WTC11 (cell line): ENCODE results near the gene SLC7A7. TPM values are rescaled to one million over a fixed set of nuclear protein-coding genes. Genes with fewer than 3 reads are reported as not detected.

ENCODE experiments used
- ATAC-seq: fragments of 200-7000 bp; cut with Tn5 transposase; 2 replicates; pipeline ENCODE4 v1.10.0; 2021; ENCODE audit warnings: mild to moderate bottlenecking, moderate library complexity
- CTCF ChIA-PET: fragments of 300-600 bp; sonication (Branson Sonifier 250); formaldehyde crosslinking; loops from one replicate; lab custom pipeline; 2021; ENCODE audit warnings: antibody characterized with exemption; lab: Charles Lee
- POLR2A ChIA-PET: fragments of 350-600 bp; sonication (Branson Sonifier 250); formaldehyde crosslinking; loops from one replicate; lab custom pipeline; 2021; ENCODE audit warnings: antibody characterized with exemption; lab: Charles Lee
- DNase-seq: peaks from one replicate; pipeline ENCODE4 v3.0.0; 2021; ENCODE audit warnings: low spot score
- H3K27ac Mint-ChIP-seq: 2 replicates; pipeline ENCODE4 v1.8.0; 2021; ENCODE audit warnings: mixed read lengths
- H3K27me3 Mint-ChIP-seq: 2 replicates; pipeline ENCODE4 v1.8.0; 2021; ENCODE audit warnings: low read depth, mild to moderate bottlenecking, moderate library complexity, mixed read lengths
- H3K36me3 Mint-ChIP-seq: 2 replicates; pipeline ENCODE4 v1.8.0; 2021; ENCODE audit warnings: mixed read lengths
- H3K4me1 Mint-ChIP-seq: 2 replicates; pipeline ENCODE4 v1.8.0; 2022; ENCODE audit warnings: mixed read lengths
- H3K4me3 Mint-ChIP-seq: 2 replicates; pipeline ENCODE4 v1.8.0; 2021; ENCODE audit warnings: mild to moderate bottlenecking, moderate library complexity, mixed read lengths
- H3K9me3 Mint-ChIP-seq: 2 replicates; pipeline ENCODE4 v1.8.0; 2021; ENCODE audit warnings: mixed read lengths
- CREB1 ChIP-seq: sonication (generic); formaldehyde crosslinking; IDR thresholded peaks from 2 replicates; pipeline ENCODE4 v1.8.0; 2023; ENCODE audit warnings: mild to moderate bottlenecking, missing genetic modification reagents
- GTF2I ChIP-seq: fragments of 250-450 bp; sonication (Bioruptor Pico); conservative IDR thresholded peaks from 2 replicates; pipeline ENCODE4 v1.4.0; 2021; ENCODE audit warnings: mild to moderate bottlenecking
- NFATC4 ChIP-seq: fragments of 250-450 bp; sonication (Bioruptor Pico); IDR thresholded peaks from 2 replicates; pipeline ENCODE4 v1.9.0; 2021; ENCODE audit warnings: mild to moderate bottlenecking
- RELA ChIP-seq: sonication (generic); formaldehyde crosslinking; IDR thresholded peaks from 2 replicates; pipeline ENCODE4 v1.8.1; 2022; ENCODE audit warnings: missing genetic modification reagents, mild to moderate bottlenecking, borderline replicate concordance
- TEAD1 ChIP-seq: sonication (generic); formaldehyde crosslinking; IDR thresholded peaks from 2 replicates; pipeline ENCODE4 v1.8.0; 2022; ENCODE audit warnings: mild to moderate bottlenecking, missing genetic modification reagents
- ZNF138 ChIP-seq: sonication (generic); formaldehyde crosslinking; conservative IDR thresholded peaks from 2 replicates; pipeline ENCODE4 v1.8.1; 2022; ENCODE audit warnings: mild to moderate bottlenecking, moderate library complexity, missing genetic modification reagents
- ZNF396 ChIP-seq: fragments of 250-450 bp; sonication (Bioruptor Pico); IDR thresholded peaks from 2 replicates; pipeline ENCODE4 v1.8.0; 2021; ENCODE audit warnings: mild to moderate bottlenecking, moderate library complexity, borderline replicate concordance
- total RNA-seq: library from RNA; stranded (reverse); gene quantifications from 3 replicates; pipeline ENCODE4 v1.2.3, GENCODE V29; 2021
- TF ChIP-seq, protein P1 (sequence below): sonication (generic); formaldehyde crosslinking; IDR thresholded peaks from 2 replicates; pipeline ENCODE4 v1.8.1; 2023; ENCODE audit warnings: mild to moderate bottlenecking, missing genetic modification reagents, moderate library complexity
- TF ChIP-seq, protein P2 (sequence below): sonication (generic); formaldehyde crosslinking; IDR thresholded peaks from 2 replicates; pipeline ENCODE4 v1.8.1; 2022; ENCODE audit warnings: mild to moderate bottlenecking, moderate library complexity, missing genetic modification reagents
- TF ChIP-seq, protein P3 (sequence below): fragments of 250-450 bp; sonication (Bioruptor Pico); IDR thresholded peaks from 2 replicates; pipeline ENCODE4 v2.1.2; 2022; ENCODE audit warnings: mild to moderate bottlenecking, moderate library complexity
- TF ChIP-seq, protein P4 (sequence below): fragments of 250-450 bp; sonication (Bioruptor Pico); IDR thresholded peaks from 2 replicates; pipeline ENCODE4 v1.9.0; 2021; ENCODE audit warnings: mild to moderate bottlenecking, borderline replicate concordance
- TF ChIP-seq, protein P5 (sequence below): fragments of 250-450 bp; sonication (Bioruptor Pico); IDR thresholded peaks from 2 replicates; pipeline ENCODE4 v1.9.0; 2021; ENCODE audit warnings: mild to moderate bottlenecking
- TF ChIP-seq, protein P6 (sequence below): fragments of 250-450 bp; sonication (Bioruptor Pico); conservative IDR thresholded peaks from 2 replicates; pipeline ENCODE4 v1.9.0; 2021; ENCODE audit warnings: mild to moderate bottlenecking
- TF ChIP-seq, protein P7 (sequence below): sonication (generic); formaldehyde crosslinking; IDR thresholded peaks from 2 replicates; pipeline ENCODE4 v1.8.1; 2023; ENCODE audit warnings: mild to moderate bottlenecking, missing genetic modification reagents, borderline replicate concordance
- TF ChIP-seq, protein P8 (sequence below): sonication (generic); formaldehyde crosslinking; IDR thresholded peaks from 2 replicates; pipeline ENCODE4 v1.8.1; 2023; ENCODE audit warnings: mild to moderate bottlenecking, missing genetic modification reagents, moderate library complexity

Gene SLC7A7
- total RNA-seq, 1 experiment from 2014 or later: 4.3 TPM

DNA sequence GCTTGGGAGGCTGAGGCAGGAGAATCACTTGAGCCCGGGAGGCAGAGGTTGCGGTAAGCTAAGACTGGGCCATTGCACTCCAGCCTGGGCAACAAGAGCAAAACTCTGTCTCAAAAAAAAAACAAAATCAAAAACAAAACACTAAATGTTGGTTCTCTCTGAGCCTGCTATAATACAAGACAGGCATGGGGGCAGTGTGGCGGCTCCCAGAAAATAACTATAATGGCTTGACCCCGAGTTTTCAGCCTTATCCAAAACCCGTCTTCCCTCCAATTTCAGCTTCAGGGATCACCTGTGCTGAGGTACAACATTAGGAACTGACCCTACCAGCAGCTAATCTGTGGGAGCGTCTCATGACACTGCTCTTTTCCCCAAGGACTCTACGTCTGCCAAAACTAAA lies 862 bp downstream of the SLC7A7 start:
- DNase-seq (no peak), ATAC-seq (no peak)
- Mint-ChIP-seq H3K4me3 (no peak overlapping the region), H3K36me3 (no peaks in the 10 kb centered on the region), H3K27ac (no peak overlapping the region), H3K9me3 (no peaks in the 10 kb centered on the region), H3K4me1 (peaks cover 33% of the 10 kb centered on the region), H3K27me3 (no peaks in the 10 kb centered on the region)
- CTCF ChIA-PET: interaction anchor here (0.9 to 2.8 kb wide), 5 partner anchors 8 to 244 kb away, joined by 3 to 30 read pairs (median 8); no protein-coding TSS in a partner anchor
- POLR2A ChIA-PET: interaction anchor here (0.7 to 2.3 kb wide), 3 partner anchors 8 to 129 kb away, joined by 3 to 10 read pairs (median 5); no protein-coding TSS in a partner anchor
- TF ChIP-seq, protein P1, sequence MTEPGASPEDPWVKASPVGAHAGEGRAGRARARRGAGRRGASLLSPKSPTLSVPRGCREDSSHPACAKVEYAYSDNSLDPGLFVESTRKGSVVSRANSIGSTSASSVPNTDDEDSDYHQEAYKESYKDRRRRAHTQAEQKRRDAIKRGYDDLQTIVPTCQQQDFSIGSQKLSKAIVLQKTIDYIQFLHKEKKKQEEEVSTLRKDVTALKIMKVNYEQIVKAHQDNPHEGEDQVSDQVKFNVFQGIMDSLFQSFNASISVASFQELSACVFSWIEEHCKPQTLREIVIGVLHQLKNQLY (CRISPR knock-in tag): no peak
- TF ChIP-seq ZNF138 (CRISPR knock-in tag): no peak
- TF ChIP-seq NFATC4 (CRISPR knock-in tag): no peak

DNA sequence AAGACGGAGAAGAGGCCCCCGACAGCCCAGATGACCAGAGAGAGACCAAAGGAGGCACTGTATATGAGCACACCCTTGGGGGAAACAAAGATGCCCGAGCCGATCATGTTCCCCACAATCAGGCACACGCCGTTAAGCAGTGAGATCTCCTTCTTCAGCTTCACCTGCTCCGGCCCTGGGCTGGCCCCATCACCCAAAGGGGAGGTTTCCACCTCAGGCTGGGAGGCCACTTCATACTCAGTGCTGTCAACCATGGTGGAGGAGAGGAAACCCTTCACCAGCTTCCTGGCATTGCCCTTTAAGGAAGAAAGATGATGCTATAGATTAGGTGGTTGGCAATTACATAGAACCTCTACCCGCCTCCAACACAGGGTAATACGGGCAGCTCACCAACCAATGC lies 2.1 kb downstream of the SLC7A7 start:
- Mint-ChIP-seq H3K4me3 (no peak overlapping the region), H3K27ac (no peak overlapping the region), H3K36me3 (no peaks in the 10 kb centered on the region), H3K9me3 (no peaks in the 10 kb centered on the region), H3K4me1 (peaks cover 26% of the 10 kb centered on the region), H3K27me3 (no peaks in the 10 kb centered on the region)
- TF ChIP-seq, protein P2, sequence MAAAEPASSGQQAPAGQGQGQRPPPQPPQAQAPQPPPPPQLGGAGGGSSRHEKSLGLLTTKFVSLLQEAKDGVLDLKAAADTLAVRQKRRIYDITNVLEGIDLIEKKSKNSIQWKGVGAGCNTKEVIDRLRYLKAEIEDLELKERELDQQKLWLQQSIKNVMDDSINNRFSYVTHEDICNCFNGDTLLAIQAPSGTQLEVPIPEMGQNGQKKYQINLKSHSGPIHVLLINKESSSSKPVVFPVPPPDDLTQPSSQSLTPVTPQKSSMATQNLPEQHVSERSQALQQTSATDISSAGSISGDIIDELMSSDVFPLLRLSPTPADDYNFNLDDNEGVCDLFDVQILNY (CRISPR knock-in tag): no peak
- TF ChIP-seq TEAD1 (no peak), RELA (CRISPR knock-in tag) (no peak)
- TF ChIP-seq, protein P3, sequence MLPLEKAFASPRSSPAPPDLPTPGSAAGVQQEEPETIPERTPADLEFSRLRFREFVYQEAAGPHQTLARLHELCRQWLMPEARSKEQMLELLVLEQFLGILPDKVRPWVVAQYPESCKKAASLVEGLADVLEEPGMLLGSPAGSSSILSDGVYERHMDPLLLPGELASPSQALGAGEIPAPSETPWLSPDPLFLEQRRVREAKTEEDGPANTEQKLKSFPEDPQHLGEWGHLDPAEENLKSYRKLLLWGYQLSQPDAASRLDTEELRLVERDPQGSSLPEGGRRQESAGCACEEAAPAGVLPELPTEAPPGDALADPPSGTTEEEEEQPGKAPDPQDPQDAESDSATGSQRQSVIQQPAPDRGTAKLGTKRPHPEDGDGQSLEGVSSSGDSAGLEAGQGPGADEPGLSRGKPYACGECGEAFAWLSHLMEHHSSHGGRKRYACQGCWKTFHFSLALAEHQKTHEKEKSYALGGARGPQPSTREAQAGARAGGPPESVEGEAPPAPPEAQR (CRISPR knock-in tag): no peak
- no peak for ATAC-seq
- ChIA-PET POLR2A (interaction anchor here (0.5 to 2.3 kb wide), 2 partner anchors 9 to 101 kb away, joined by 3 to 10 read pairs; no protein-coding TSS in a partner anchor), CTCF (interaction anchor here (0.6 to 2.8 kb wide), 13 partner anchors 9 to 256 kb away, joined by 3 to 30 read pairs (median 4); partner anchors contain the start of gene OXA1L)
- no peak for DNase-seq

DNA sequence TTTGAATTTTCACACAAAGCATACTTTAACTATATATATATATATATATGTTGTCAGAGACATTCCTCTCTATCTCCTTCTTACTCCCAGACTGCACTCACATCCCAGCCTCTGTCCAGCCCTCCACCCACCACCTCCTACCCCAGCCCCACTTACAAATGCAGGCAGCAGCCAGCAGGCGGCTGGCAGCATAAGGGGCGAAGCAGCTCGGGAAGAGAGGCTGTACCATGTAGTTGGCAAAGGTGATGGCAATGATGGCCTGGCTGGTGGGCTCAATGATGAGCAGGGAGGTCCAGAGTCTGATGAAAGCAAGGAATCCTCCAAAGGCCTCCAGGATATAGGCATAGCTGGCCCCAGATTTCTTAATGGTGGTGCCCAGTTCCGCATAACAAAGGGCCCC lies 2.5 kb downstream of the SLC7A7 start:
- no peaks in the 10 kb centered on the region for H3K27me3 Mint-ChIP-seq
- CTCF ChIA-PET: interaction anchor here (0.6 to 2.8 kb wide), 14 partner anchors 9 to 256 kb away, joined by 3 to 30 read pairs (median 4); partner anchors contain the start of gene OXA1L
- DNase-seq (peak; percentile 43), ATAC-seq (peak; percentile 87)
- H3K27ac Mint-ChIP-seq: no peak overlapping the region
- H3K36me3 Mint-ChIP-seq: no peaks in the 10 kb centered on the region
- H3K4me1 Mint-ChIP-seq: peaks cover 24% of the 10 kb centered on the region
- no peaks in the 10 kb centered on the region for H3K9me3 Mint-ChIP-seq
- H3K4me3 Mint-ChIP-seq: no peak overlapping the region
- POLR2A ChIA-PET: interaction anchor here (0.5 to 2.3 kb wide), 2 partner anchors 9 to 102 kb away, joined by 3 to 10 read pairs; no protein-coding TSS in a partner anchor
- TF ChIP-seq, protein P4, sequence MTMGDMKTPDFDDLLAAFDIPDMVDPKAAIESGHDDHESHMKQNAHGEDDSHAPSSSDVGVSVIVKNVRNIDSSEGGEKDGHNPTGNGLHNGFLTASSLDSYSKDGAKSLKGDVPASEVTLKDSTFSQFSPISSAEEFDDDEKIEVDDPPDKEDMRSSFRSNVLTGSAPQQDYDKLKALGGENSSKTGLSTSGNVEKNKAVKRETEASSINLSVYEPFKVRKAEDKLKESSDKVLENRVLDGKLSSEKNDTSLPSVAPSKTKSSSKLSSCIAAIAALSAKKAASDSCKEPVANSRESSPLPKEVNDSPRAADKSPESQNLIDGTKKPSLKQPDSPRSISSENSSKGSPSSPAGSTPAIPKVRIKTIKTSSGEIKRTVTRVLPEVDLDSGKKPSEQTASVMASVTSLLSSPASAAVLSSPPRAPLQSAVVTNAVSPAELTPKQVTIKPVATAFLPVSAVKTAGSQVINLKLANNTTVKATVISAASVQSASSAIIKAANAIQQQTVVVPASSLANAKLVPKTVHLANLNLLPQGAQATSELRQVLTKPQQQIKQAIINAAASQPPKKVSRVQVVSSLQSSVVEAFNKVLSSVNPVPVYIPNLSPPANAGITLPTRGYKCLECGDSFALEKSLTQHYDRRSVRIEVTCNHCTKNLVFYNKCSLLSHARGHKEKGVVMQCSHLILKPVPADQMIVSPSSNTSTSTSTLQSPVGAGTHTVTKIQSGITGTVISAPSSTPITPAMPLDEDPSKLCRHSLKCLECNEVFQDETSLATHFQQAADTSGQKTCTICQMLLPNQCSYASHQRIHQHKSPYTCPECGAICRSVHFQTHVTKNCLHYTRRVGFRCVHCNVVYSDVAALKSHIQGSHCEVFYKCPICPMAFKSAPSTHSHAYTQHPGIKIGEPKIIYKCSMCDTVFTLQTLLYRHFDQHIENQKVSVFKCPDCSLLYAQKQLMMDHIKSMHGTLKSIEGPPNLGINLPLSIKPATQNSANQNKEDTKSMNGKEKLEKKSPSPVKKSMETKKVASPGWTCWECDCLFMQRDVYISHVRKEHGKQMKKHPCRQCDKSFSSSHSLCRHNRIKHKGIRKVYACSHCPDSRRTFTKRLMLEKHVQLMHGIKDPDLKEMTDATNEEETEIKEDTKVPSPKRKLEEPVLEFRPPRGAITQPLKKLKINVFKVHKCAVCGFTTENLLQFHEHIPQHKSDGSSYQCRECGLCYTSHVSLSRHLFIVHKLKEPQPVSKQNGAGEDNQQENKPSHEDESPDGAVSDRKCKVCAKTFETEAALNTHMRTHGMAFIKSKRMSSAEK (CRISPR knock-in tag): no peak
- TF ChIP-seq, protein P5, sequence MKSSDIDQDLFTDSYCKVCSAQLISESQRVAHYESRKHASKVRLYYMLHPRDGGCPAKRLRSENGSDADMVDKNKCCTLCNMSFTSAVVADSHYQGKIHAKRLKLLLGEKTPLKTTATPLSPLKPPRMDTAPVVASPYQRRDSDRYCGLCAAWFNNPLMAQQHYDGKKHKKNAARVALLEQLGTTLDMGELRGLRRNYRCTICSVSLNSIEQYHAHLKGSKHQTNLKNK (CRISPR knock-in tag): no peak
- TF ChIP-seq CREB1 (CRISPR knock-in tag) (no peak), GTF2I (CRISPR knock-in tag) (no peak), ZNF396 (CRISPR knock-in tag) (no peak)
- TF ChIP-seq, protein P6, sequence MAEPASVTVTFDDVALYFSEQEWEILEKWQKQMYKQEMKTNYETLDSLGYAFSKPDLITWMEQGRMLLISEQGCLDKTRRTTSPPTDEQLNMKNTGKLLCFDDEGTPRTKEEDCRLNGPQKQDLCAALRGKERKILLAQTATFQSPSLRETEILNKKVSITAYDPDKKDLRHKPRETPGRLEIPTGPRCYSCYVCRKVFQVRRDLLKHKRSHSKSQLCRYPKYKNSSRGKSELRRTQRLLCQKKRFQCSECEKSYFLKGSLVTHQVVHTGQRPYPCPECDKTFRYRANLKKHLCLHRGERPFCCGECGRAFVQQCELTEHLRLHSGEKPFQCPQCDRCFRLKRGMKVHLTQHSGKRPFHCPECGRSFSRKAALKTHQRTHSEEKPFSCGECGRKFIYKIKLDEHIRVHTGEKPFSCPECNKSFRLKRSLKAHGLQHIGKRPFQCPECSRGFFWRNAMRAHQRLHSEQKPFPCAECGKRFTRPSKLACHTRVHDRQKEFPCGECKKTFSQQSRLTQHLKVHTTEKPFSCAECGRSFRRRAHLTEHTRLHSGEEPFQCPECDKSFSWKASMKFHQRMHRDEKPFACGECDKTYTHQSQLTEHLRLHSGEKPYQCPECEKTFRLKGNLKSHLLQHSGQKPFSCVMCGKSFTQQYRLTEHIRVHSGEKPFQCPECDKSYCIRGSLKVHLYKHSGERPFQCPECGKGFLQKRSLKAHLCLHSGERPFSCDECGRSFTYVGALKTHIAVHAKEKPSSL (CRISPR knock-in tag): no peak
- TF ChIP-seq, protein P7, sequence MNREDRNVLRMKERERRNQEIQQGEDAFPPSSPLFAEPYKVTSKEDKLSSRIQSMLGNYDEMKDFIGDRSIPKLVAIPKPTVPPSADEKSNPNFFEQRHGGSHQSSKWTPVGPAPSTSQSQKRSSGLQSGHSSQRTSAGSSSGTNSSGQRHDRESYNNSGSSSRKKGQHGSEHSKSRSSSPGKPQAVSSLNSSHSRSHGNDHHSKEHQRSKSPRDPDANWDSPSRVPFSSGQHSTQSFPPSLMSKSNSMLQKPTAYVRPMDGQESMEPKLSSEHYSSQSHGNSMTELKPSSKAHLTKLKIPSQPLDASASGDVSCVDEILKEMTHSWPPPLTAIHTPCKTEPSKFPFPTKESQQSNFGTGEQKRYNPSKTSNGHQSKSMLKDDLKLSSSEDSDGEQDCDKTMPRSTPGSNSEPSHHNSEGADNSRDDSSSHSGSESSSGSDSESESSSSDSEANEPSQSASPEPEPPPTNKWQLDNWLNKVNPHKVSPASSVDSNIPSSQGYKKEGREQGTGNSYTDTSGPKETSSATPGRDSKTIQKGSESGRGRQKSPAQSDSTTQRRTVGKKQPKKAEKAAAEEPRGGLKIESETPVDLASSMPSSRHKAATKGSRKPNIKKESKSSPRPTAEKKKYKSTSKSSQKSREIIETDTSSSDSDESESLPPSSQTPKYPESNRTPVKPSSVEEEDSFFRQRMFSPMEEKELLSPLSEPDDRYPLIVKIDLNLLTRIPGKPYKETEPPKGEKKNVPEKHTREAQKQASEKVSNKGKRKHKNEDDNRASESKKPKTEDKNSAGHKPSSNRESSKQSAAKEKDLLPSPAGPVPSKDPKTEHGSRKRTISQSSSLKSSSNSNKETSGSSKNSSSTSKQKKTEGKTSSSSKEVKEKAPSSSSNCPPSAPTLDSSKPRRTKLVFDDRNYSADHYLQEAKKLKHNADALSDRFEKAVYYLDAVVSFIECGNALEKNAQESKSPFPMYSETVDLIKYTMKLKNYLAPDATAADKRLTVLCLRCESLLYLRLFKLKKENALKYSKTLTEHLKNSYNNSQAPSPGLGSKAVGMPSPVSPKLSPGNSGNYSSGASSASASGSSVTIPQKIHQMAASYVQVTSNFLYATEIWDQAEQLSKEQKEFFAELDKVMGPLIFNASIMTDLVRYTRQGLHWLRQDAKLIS (CRISPR knock-in tag): no peak
- TF ChIP-seq, protein P8, sequence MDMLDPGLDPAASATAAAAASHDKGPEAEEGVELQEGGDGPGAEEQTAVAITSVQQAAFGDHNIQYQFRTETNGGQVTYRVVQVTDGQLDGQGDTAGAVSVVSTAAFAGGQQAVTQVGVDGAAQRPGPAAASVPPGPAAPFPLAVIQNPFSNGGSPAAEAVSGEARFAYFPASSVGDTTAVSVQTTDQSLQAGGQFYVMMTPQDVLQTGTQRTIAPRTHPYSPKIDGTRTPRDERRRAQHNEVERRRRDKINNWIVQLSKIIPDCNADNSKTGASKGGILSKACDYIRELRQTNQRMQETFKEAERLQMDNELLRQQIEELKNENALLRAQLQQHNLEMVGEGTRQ (CRISPR knock-in tag): no peak
